ENCODE data around the gene CHPF2.

The CHPF2 gene, protein sequence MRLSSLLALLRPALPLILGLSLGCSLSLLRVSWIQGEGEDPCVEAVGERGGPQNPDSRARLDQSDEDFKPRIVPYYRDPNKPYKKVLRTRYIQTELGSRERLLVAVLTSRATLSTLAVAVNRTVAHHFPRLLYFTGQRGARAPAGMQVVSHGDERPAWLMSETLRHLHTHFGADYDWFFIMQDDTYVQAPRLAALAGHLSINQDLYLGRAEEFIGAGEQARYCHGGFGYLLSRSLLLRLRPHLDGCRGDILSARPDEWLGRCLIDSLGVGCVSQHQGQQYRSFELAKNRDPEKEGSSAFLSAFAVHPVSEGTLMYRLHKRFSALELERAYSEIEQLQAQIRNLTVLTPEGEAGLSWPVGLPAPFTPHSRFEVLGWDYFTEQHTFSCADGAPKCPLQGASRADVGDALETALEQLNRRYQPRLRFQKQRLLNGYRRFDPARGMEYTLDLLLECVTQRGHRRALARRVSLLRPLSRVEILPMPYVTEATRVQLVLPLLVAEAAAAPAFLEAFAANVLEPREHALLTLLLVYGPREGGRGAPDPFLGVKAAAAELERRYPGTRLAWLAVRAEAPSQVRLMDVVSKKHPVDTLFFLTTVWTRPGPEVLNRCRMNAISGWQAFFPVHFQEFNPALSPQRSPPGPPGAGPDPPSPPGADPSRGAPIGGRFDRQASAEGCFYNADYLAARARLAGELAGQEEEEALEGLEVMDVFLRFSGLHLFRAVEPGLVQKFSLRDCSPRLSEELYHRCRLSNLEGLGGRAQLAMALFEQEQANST

GRCh38 chr7:151232091-151232916, at the start of gene CHPF2:
TSS of gene CHPF2 (plus strand) at chr7:151232483. CDS start at chr7:151234012, 1,529 bp downstream.
- DNase-seq (ENCODE audit: low read depth, low spot score) = no peak

DNA sequence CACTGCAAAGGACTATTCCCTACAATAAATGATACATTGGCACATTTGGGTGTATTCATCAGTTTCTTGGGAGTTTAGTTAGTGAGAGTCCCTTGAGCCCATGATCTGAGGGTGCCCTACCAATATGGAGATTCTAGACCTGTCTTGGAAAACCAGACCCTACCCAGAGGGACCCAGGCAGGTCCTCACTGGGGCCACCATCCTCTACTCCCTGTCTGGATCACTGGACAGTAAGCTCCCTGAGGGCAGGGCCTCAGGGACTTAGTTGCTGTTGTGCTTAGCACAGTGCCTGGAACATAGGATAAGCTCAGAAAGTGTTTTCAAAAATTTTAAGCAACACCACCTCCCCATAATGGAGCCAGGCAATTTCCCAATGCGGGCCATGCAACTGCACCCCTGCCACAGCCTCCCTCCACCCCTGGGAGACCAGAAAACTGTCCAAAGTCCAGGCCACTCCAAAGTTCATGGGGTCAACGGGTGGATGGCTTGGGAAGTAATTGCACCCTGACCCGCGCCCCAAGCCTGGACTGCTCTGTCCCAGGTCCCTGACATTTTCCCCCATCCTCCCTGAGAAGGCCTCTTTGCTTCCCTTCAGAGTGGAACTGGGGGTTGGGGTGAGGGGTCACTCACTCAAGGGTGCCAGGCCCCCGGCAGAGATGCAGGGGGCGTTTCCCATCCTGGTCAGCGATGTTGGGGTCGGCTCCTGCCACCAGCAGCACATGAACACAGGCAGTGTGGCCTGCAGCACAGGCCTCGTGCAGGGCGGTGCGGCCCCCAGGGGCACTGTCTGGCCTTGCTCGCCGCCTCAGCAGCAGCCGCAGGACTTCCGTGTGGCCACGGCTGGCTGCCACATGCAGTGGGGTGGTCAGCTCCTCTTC, 46.3 kb upstream of the CHPF2 start:
- DNase-seq (ENCODE audit: low read depth, low spot score) = no peak

- DNase-seq (ENCODE audit: low read depth, low spot score) = no peak
These were observed 45.5 kb upstream of the CHPF2 start, which contains the start of gene ASB10 for GRCh38 chr7:151186640-151187408. TSS of gene ASB10 (minus strand) at chr7:151187250. CDS start at chr7:151187130, 120 bp downstream.

GRCh38 chr7:151187409-151188251, 44.7 kb upstream of the CHPF2 start:
- DNase-seq (ENCODE audit: low read depth, low spot score) = no peak

DNA sequence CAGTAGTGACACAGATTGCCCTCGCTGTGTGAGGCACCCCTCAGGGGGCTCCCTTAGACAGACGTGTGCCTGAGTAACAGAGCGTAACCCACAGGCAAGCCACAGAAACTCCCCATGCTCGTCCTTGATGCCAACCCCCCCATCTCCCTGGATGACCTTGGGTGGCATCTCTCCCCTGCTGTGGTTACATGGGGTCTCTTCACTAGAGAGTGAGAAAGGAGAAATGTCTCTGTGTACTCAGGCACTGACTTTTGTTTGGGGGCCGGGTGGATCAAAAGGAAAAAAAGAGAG, 44.1 kb upstream of the CHPF2 start:
- DNase-seq (ENCODE audit: low read depth, low spot score) = no peak

- no peak for DNase-seq (ENCODE audit: low read depth, low spot score)
These were observed 43.2 kb upstream of the CHPF2 start for GRCh38 chr7:151189038-151189437.

DNA sequence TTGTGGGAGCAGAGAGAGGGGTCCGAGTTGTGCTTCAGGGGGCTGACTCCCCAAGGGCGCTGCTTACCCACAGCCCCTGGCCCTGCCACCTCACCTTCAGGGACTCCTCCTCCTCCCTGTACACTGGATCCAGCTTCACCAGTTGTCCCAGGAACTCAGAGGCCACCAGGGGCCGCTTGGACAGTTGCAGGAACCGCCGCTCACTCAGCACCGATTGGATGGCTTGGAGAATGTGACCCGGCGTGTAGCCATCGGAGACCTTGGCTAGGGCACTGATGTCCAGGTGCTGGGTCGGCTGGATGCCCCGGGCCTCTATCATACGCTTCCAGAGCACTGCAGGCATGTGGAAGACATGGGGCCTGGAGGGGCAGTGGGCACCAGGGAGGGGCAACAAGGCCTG, 40.7 kb upstream of the CHPF2 start:
- DNase-seq (ENCODE audit: low read depth, low spot score) = no peak

- DNase-seq (ENCODE audit: low read depth, low spot score) = no peak
These were observed 40.2 kb upstream of the CHPF2 start for GRCh38 chr7:151192002-151192539.

GRCh38 chr7:151193203-151193978, 38.9 kb upstream of the CHPF2 start:
- no peak for DNase-seq (ENCODE audit: low read depth, low spot score)

GRCh38 chr7:151194188-151194587, 38.1 kb upstream of the CHPF2 start:
- no peak for DNase-seq (ENCODE audit: low read depth, low spot score)

GRCh38 chr7:151195616-151196450, 36.5 kb upstream of the CHPF2 start:
- no peak for DNase-seq (ENCODE audit: low read depth, low spot score)

GRCh38 chr7:151197932-151198331, 34.4 kb upstream of the CHPF2 start:
- DNase-seq (ENCODE audit: low read depth, low spot score) = no peak

DNA sequence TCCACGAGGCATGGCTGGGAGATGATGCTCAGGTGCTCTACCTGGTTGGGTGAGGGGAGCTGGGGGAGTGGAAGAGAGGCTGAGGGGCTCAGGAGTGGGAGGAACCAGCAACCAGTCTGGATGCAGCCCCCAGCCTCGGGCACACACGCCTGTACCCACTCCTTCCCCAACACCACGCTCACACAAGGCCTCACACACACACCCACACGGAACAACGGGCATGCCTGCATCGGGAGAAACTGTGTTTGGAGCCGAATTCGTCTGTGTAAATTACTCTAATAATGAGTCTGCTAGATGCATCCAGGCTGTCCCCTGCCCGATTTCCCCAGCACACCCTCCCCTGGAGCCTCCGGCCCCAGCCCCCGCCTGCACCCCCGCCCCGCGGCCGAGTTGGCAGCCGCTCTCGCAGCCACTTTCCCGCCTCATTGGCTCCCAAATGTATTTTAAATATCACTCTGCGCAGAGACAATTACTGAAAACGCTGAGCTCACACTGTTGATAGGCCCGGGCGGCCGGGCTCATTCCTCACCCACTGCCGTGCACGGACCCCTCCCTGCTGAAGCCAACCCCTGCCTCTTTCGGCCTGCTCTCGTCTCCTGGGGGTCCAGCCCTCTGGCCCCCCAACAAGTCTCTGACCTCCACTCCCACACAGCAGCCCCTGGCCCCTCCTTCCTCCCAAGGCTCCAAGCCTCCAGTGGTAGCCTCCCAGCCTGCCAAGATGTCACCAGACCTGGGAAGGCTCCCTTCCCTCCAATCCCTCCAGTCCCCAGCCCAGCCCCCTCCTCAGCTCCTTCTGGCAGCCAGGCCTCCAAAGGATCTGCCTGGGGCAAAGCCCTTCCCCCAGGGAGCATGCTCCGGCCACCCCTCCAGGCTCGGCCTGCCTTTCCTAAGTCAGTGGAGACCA, 33.1 kb upstream of the CHPF2 start:
- no peak for DNase-seq (ENCODE audit: low read depth, low spot score)

DNA sequence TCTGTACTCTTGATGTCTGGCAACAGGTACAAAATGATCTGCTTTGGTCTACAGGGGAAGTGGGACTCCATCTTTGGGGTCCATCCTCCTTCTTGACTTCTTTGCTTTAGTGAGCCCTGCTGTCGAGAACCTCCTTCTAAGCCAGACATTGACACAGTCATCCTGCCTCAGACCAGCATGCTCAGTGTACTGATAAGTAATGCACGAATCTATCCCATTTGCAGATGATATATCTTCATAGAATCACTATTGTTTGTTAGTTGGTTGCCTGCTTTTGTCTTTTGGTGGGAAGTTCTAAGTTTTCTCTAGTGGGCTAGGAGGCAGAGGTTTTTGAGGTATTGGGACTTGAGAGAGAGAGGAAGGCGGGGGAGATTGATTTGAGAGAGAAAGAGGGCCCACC, 30.9 kb upstream of the CHPF2 start:
- no peak for DNase-seq (ENCODE audit: low read depth, low spot score)

DNA sequence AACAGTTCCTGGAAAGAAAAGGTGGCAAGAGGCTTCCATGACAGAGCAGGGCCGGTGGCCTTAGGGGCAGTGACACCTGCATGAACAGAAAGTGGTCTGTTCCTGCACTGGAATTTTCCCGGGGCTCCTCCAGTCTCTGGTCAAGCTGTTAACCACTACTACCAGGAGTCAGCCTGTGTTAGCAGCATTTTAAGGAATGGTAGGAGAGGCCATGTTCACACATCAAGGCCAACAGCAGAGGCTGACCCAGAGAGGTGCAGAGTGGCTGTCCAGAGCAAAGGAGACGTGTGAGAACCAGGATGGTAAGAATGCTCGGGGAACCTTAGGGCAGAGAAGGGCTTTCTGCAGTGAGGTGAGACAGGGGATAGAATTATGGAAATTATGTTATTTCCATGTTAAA, 30.5 kb upstream of the CHPF2 start:
- DNase-seq (ENCODE audit: low read depth, low spot score) = no peak

DNA sequence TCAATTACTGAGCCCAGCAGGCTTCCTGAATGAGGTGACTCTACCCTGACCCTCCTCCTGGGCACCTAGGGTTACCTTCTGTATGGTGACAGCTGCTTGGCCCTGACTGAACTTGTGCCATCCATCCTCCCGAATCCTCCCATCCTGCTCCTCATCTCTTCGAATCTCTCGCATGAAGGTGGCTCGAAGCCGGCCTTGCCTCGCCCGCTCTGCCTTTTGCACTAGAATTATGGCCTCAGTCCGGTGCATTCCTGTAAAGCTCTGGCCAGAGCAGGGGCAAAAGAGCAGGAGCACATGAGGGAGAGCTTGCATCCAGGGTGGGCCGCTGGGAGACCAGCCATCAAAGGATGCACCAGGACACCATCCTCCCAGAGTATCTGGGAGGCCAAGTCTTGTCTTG, 29.4 kb upstream of the CHPF2 start:
- no peak for DNase-seq (ENCODE audit: low read depth, low spot score)
